B cell (primary cell): Measurements from ENCODE around the gene CBX6. TPM values are rescaled to one million over a fixed set of nuclear protein-coding genes. Genes with fewer than 3 reads are reported as not detected.

ENCODE experiments used
- ATAC-seq: fragments of 200-7000 bp; cut with Tn5 transposase; one replicate; pipeline ENCODE4 v1.10.0; 2021; ENCODE audit warnings: low read depth, mild to moderate bottlenecking, moderate number of reproducible peaks, moderate library complexity
- CTCF ChIA-PET: fragments of 350-600 bp; sonication (Branson Sonifier 250); formaldehyde crosslinking; loops from one replicate; lab custom pipeline; 2021; ENCODE audit warnings: antibody characterized with exemption, inconsistent platforms; lab: Charles Lee
- POLR2A ChIA-PET: fragments of 350-600 bp; sonication (Branson Sonifier 250); formaldehyde crosslinking; loops from one replicate; lab custom pipeline; 2021; ENCODE audit warnings: antibody characterized with exemption; lab: Charles Lee
- DNase-seq: peaks from one replicate; pipeline ENCODE4 v3.0.0; 2013
- H2AFZ ChIP-seq: 2 replicates; pipeline ENCODE4 v1.6.1; 2012; ENCODE audit warnings: mild to moderate bottlenecking, low read depth, low read length; ENCODE audit not compliant: insufficient read depth, poor library complexity, severe bottlenecking
- H3K27ac ChIP-seq, 2 donors: 1 replicate in 1 of 2; 2 replicates in 1 of 2; pipeline ENCODE4 v1.5.1; 2012 to 2013; ENCODE audit warnings: low read length in 2 of 2, mild to moderate bottlenecking in 2 of 2, moderate library complexity in 1 of 2
- H3K27me3 ChIP-seq, 4 experiments: fragments of 200-600 bp in 1 of 4; sonication (generic) in 1 of 4; replicated peaks in 1 of 4; 1 replicate in 2 of 4; 2 replicates in 2 of 4; pipeline versions ENCODE4 v1.6.1 to v1.7.0; 2013 to 2016; ENCODE audit warnings: low read length in 3 of 4, mild to moderate bottlenecking in 2 of 4, mixed read lengths in 1 of 4, moderate library complexity in 1 of 4; ENCODE audit not compliant: insufficient read depth in 4 of 4, control insufficient read depth in 3 of 4; ENCODE audit errors: control extremely low read depth in 1 of 4
- H3K36me3 ChIP-seq, 2 experiments: replicated peaks in 1 of 2; 1 replicate in 1 of 2; 2 replicates in 1 of 2; pipeline versions ENCODE4 v1.6.1 to v1.7.1; 2013; ENCODE audit warnings: low read length in 1 of 2; ENCODE audit not compliant: insufficient read depth in 2 of 2, control insufficient read depth in 1 of 2; ENCODE audit errors: control extremely low read depth in 1 of 2, extremely low read depth in 1 of 2
- H3K4me1 ChIP-seq, 2 donors: fragments of 200-600 bp in 1 of 2; sonication (generic) in 1 of 2; 1 replicate in 1 of 2; 2 replicates in 1 of 2; pipeline versions ENCODE4 v1.5.1 to v1.6.1; 2013 to 2017; ENCODE audit warnings: low read length in 2 of 2; ENCODE audit not compliant: control insufficient read depth in 2 of 2, insufficient read depth in 2 of 2
- H3K4me2 ChIP-seq: replicated peaks from 2 replicates; pipeline ENCODE3; 2012; ENCODE audit warnings: mild to moderate bottlenecking, low read depth, low read length; ENCODE audit not compliant: poor library complexity, severe bottlenecking
- H3K4me3 ChIP-seq, 5 experiments: fragments of 200-600 bp in 1 of 5; sonication (generic) in 1 of 5; 1 replicate in 3 of 5; 2 replicates in 2 of 5; pipeline versions ENCODE4 v1.5.1 to v1.7.0; 2011 to 2016; ENCODE audit warnings: low read length in 4 of 5, mild to moderate bottlenecking in 4 of 5, low read depth in 2 of 5, control low read depth in 1 of 5, moderate library complexity in 1 of 5; ENCODE audit not compliant: insufficient read depth in 1 of 5; ENCODE audit errors: control extremely low read depth in 1 of 5, extremely low read depth in 1 of 5
- H3K79me2 ChIP-seq: fragments of 200-600 bp; sonication (generic); one replicate; pipeline ENCODE4 v1.6.0; 2016; ENCODE audit warnings: low read length; ENCODE audit not compliant: control insufficient read depth, insufficient read depth
- H3K9ac ChIP-seq: fragments of 200-600 bp; sonication (generic); 2 replicates; pipeline ENCODE4 v1.6.1; 2017; ENCODE audit warnings: mild to moderate bottlenecking, low read length, moderate library complexity
- H3K9me3 ChIP-seq, 3 donors: one replicate each; pipeline versions ENCODE4 v1.6.1 to v1.7.1; 2013; ENCODE audit warnings: low read length in 2 of 3; ENCODE audit not compliant: control insufficient read depth in 2 of 3, insufficient read depth in 1 of 3; ENCODE audit errors: control extremely low read depth in 1 of 3
- H4K20me1 ChIP-seq: 2 replicates; pipeline ENCODE4 v1.6.0; 2012; ENCODE audit warnings: mild to moderate bottlenecking, low read length; ENCODE audit not compliant: insufficient read depth, control insufficient read depth, poor library complexity, severe bottlenecking
- H3K27ac Mint-ChIP-seq: one replicate; pipeline ENCODE4 v1.8.0; 2021; ENCODE audit warnings: mixed read lengths
- H3K27me3 Mint-ChIP-seq: one replicate; pipeline ENCODE4 v1.8.0; 2021; ENCODE audit warnings: mixed read lengths
- H3K4me1 Mint-ChIP-seq: one replicate; pipeline ENCODE4 v1.8.0; 2021; ENCODE audit warnings: mixed read lengths
- H3K4me3 Mint-ChIP-seq: one replicate; pipeline ENCODE4 v1.8.0; 2021; ENCODE audit warnings: mixed read lengths
- H3K9me3 Mint-ChIP-seq: one replicate; pipeline ENCODE4 v1.8.0; 2022; ENCODE audit warnings: mixed read lengths; ENCODE audit not compliant: insufficient read depth
- CTCF ChIP-seq: fragments of 200-600 bp; IDR thresholded peaks from one replicate; pipeline ENCODE4 v1.8.0; 2022; ENCODE audit warnings: antibody characterized with exemption, mild to moderate bottlenecking
- EZH2 ChIP-seq: IDR thresholded peaks from 2 replicates; pipeline ENCODE4 v1.6.1; 2012; ENCODE audit warnings: borderline replicate concordance, low read depth, mild to moderate bottlenecking, moderate library complexity, low read length; ENCODE audit not compliant: insufficient read depth, poor library complexity, severe bottlenecking
- WGBS: methylation state at CpG from one replicate; pipeline ENCODE4 v1.1.5; 2013; ENCODE audit warnings: missing lambda C conversion rate; ENCODE audit not compliant: insufficient coverage; 5-methylcytosine and 5-hydroxymethylcytosine counted together
- intact Hi-C: fragments of 100-400 bp; cut with micrococcal nuclease; formaldehyde crosslinking; loops from one replicate; pipeline ENCODE4 v1.10.0; 2022
- polyA plus RNA-seq: library from polyadenylated mRNA; depleted of rRNA; stranded (reverse); fragments of >200 nt; gene quantifications from 2 replicates; pipeline ENCODE4 v1.2.3, GENCODE V29; 2012
- total RNA-seq, 2 donors: library from RNA; stranded (reverse); fragments of 120-200 nt in 1 of 2; gene quantifications; 1 replicate in 1 of 2; 2 replicates in 1 of 2; pipeline versions ENCODE4 v1.2.3 to v1.2.4, GENCODE V29; 2013 to 2022

Gene CBX6
- total and polyA plus RNA-seq, 2 donors (not counting 1 experiment from before 2014, with no cell fraction given): 14.9 to 55.1 TPM

DNA sequence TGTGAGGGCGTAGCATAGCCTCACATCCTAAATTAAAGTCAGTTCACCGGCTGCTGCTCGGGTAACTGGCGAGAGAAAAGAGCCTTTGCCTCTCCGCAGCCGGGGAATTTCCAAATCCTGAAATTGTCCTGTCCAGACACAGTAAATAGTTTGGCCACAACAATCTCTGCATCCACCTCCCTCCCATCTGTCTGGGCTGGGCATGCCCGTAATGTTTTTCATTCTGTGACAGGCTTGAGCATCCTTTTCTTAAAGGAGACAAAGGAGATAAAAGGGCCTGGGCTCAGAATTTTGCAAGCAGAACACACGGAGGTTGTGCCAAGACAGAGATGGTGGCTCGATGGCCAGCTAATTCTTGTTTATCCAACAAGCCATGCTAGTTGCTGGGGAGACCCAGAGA, 19.2 kb upstream of the CBX6 start:
- Mint-ChIP-seq H3K4me3 (no peak overlapping the region), H3K9me3 (no peaks in the 10 kb centered on the region), H3K27me3 (peaks cover 49% of the 10 kb centered on the region), H3K27ac (no peak overlapping the region), H3K4me1 (no peaks in the 10 kb centered on the region)
- Histone ChIP-seq H3K27ac (no peak overlapping the region), H2AFZ (no peak overlapping the region), H4K20me1 (no peaks in the 10 kb centered on the region), H3K9me3 (peaks cover 0 to 1% (median 0%) of the 10 kb centered on the region in 3 donors), H3K4me2 (no peak overlapping the region), H3K9ac (no peak overlapping the region), H3K4me3 (no peak overlapping the region), H3K79me2 (no peaks in the 10 kb centered on the region), H3K4me1 (no peaks in the 10 kb centered on the region), H3K27me3 (peaks cover 0 to 8% (median 5%) of the 10 kb centered on the region in 4 experiments), H3K36me3 (no peaks in the 10 kb centered on the region)
- intact Hi-C loops: no loop called here
- ChIA-PET CTCF (no interaction called here), POLR2A (no interaction called here)
- 88% methylated on average over 9 of the region's 9 CpGs for WGBS
- TF ChIP-seq CTCF (no peak), EZH2 (no peak)
- ATAC-seq (no peak), DNase-seq (no peak)

- H3K27me3 Mint-ChIP-seq: peaks cover 54% of the 10 kb centered on the region
- H2AFZ ChIP-seq: no peak overlapping the region
- no peaks in the 10 kb centered on the region for H3K79me2 ChIP-seq
- H3K9me3 Mint-ChIP-seq: no peaks in the 10 kb centered on the region
- no peaks in the 10 kb centered on the region for H3K36me3 ChIP-seq
- ChIA-PET CTCF (interaction anchor here (0.7 kb wide), 1 partner anchor 109 kb away, joined by 3 read pairs; no protein-coding TSS in a partner anchor), POLR2A (no interaction called here)
- peaks cover 0 to 1% (median 0%) of the 10 kb centered on the region in 3 donors for H3K9me3 ChIP-seq
- no peak overlapping the region for H3K27ac Mint-ChIP-seq
- no peak overlapping the region for H3K27ac ChIP-seq
- H3K4me1 Mint-ChIP-seq: no peaks in the 10 kb centered on the region
- ATAC-seq (no peak), DNase-seq (no peak)
- WGBS: 60% methylated on average over 1 of the region's 5 CpGs
- TF ChIP-seq EZH2: no peak
- TF ChIP-seq CTCF: no peak
- no peaks in the 10 kb centered on the region for H4K20me1 ChIP-seq
- no peak overlapping the region for H3K4me2 ChIP-seq
- peaks cover 0 to 8% (median 5%) of the 10 kb centered on the region in 4 experiments for H3K27me3 ChIP-seq
- H3K4me3 ChIP-seq: no peak overlapping the region
- H3K4me3 Mint-ChIP-seq: no peak overlapping the region
- no peak overlapping the region for H3K9ac ChIP-seq
- intact Hi-C loops: no loop called here
- H3K4me1 ChIP-seq: no peaks in the 10 kb centered on the region
Observed at GRCh38 chr22:38890377-38890776, 18.4 kb upstream of the CBX6 start.
